AG09309 (cell line): ENCODE data around the gene CAMK2B.

Source experiments
- DNase-seq: peaks from one replicate; pipeline ENCODE4 v3.0.0-alpha.2; 2010; ENCODE audit warnings: low read depth
- H3K4me3 ChIP-seq: 2 replicates; pipeline ENCODE4 v1.5.1; 2011; ENCODE audit warnings: mild to moderate bottlenecking, low read depth, low read length, moderate library complexity; ENCODE audit not compliant: control insufficient read depth
- CTCF ChIP-seq: IDR thresholded peaks from 2 replicates; pipeline ENCODE4 v1.5.1; 2011; ENCODE audit warnings: mild to moderate bottlenecking, low read depth, low read length, inconsistent platforms; ENCODE audit not compliant: insufficient read depth, control insufficient read depth; ENCODE audit errors: missing control alignments

The CAMK2B gene

GRCh38 chr7:44346063-44346462, 20.7 kb upstream of the CAMK2B start:
- H3K4me3 ChIP-seq, result no peak overlapping the region
- no peak for DNase-seq
- no peak for TF ChIP-seq CTCF

GRCh38 chr7:44341401-44341800, 16.0 kb upstream of the CAMK2B start:
- no peak overlapping the region for H3K4me3 ChIP-seq
- no peak for DNase-seq

GRCh38 chr7:44338600-44338999, 13.2 kb upstream of the CAMK2B start:
- no peak overlapping the region for H3K4me3 ChIP-seq
- no peak for DNase-seq
- TF ChIP-seq CTCF, result no peak

More at GRCh38 chr7:44341401-44341800, 16.0 kb upstream of the CAMK2B start:
- TF ChIP-seq CTCF, result no peak

- no peak overlapping the region for H3K4me3 ChIP-seq
- DNase-seq, result no peak
- no peak for TF ChIP-seq CTCF
Observed at GRCh38 chr7:44336491-44336890, 11.1 kb upstream of the CAMK2B start.

GRCh38 chr7:44335184-44335583, 9.8 kb upstream of the CAMK2B start:
- no peak for DNase-seq
- no peak overlapping the region for H3K4me3 ChIP-seq
- no peak for TF ChIP-seq CTCF

- no peak for DNase-seq
- no peak for TF ChIP-seq CTCF
- H3K4me3 ChIP-seq, result no peak overlapping the region
Observed at GRCh38 chr7:44334734-44335097, 9.3 kb upstream of the CAMK2B start.
